Gastrocnemius medialis (tissue), 4 donors: ENCODE measurements around the gene RO60.

Experiments used
- POLR2A ChIP-seq, 2 donors: fragments of 450-650 bp; IDR thresholded peaks; one replicate each; pipeline ENCODE4 v1.6.1; 2017; ENCODE audit warnings: antibody characterized with exemption in 2 of 2, mild to moderate bottlenecking in 2 of 2, moderate library complexity in 2 of 2
- TF ChIP-seq, protein P1 (sequence below), 5 experiments: fragments of 450-650 bp in 3 of 5; fragments of 200-600 bp in 2 of 5; sonication (generic) in 2 of 5; IDR thresholded peaks in 4 of 5; conservative IDR thresholded peaks in 1 of 5; 1 replicate in 4 of 5; 2 replicates in 1 of 5; pipeline ENCODE4 v1.5.1; 2016 to 2019; ENCODE audit warnings: antibody characterized with exemption in 5 of 5, mild to moderate bottlenecking in 3 of 5, moderate library complexity in 3 of 5

DNA sequence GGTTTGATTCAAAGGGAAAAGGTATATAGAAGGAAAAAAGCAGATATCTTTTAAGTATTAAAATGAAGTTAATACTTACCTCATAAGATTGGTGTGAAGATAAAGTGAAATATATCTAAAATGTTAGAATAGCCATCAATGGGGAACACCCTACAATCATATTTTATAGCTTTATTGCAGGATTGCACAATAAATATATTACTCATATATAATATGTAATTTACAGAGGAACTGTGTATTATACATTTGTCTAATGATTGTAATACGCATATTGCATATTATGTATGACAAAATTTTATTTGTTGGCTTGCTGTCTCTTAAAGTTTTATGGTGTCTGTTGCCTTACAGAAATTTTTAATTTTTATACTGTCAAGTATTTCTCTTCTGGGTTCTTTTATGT is 48.0 kb upstream of the RO60 start:
- TF ChIP-seq, protein P1, sequence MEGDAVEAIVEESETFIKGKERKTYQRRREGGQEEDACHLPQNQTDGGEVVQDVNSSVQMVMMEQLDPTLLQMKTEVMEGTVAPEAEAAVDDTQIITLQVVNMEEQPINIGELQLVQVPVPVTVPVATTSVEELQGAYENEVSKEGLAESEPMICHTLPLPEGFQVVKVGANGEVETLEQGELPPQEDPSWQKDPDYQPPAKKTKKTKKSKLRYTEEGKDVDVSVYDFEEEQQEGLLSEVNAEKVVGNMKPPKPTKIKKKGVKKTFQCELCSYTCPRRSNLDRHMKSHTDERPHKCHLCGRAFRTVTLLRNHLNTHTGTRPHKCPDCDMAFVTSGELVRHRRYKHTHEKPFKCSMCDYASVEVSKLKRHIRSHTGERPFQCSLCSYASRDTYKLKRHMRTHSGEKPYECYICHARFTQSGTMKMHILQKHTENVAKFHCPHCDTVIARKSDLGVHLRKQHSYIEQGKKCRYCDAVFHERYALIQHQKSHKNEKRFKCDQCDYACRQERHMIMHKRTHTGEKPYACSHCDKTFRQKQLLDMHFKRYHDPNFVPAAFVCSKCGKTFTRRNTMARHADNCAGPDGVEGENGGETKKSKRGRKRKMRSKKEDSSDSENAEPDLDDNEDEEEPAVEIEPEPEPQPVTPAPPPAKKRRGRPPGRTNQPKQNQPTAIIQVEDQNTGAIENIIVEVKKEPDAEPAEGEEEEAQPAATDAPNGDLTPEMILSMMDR (IDR thresholded peaks at IDR 0.05 in 4 of 5, conservative IDR thresholded peaks at IDR 0.05 in 1 of 5), result no peak
- TF ChIP-seq POLR2A (IDR thresholded peaks at IDR 0.05), result no peak
